GM12878 (cell line): ENCODE results near the gene CRTC1. TPM values are rescaled to one million over a fixed set of nuclear protein-coding genes. Genes with fewer than 3 reads are reported as not detected.

Source experiments
- ATAC-seq: fragments of 200-7000 bp; cut with Tn5 transposase; 3 replicates; pipeline ENCODE4 v1.9.1; 2020; ENCODE audit warnings: mild to moderate bottlenecking, moderate library complexity
- BruUV-seq: library from RNA; stranded (reverse); fragments of 400-500 nt; replicated peaks from 2 replicates; lab custom pipeline; 2021; lab: Mats Ljungman, UMichigan
- CTCF ChIA-PET: fragments of 300-600 bp; sonication (Branson Sonifier 250); formaldehyde crosslinking; extraction: SDS; loops from one replicate; lab custom pipeline; 2021; ENCODE audit warnings: inconsistent platforms; lab: Yijun Ruan, JAX
- POLR2A ChIA-PET: fragments of 350-600 bp; formaldehyde crosslinking; extraction: SDS; loops from one replicate; lab custom pipeline; 2021; ENCODE audit warnings: inconsistent platforms; lab: Charles Lee
- RAD21 ChIA-PET: fragments of 300-600 bp; sonication (Branson Sonifier 250); formaldehyde crosslinking; loops from one replicate; lab custom pipeline; 2023; ENCODE audit warnings: antibody characterized with exemption; ENCODE audit not compliant: unreplicated experiment; lab: Charles Lee
- SMC1A ChIA-PET: fragments of 300-600 bp; sonication (Branson Sonifier 250); formaldehyde crosslinking; loops from one replicate; lab custom pipeline; 2023; ENCODE audit not compliant: unreplicated experiment, uncharacterized antibody; lab: Charles Lee
- DNase-seq: peaks from one replicate; pipeline ENCODE4 v3.0.0-alpha.2; 2011; ENCODE audit warnings: low read depth, low spot score
- FAIRE-seq: peaks from 3 replicates; lab custom pipeline; 2011; peaks lifted over from hg19 to GRCh38; lab: Jason Lieb, UNC
- H2AFZ ChIP-seq: 2 replicates; pipeline ENCODE4 v1.6.0; 2011; ENCODE audit warnings: low read depth, low read length, control low read depth; ENCODE audit not compliant: control insufficient read depth
- H3K27ac ChIP-seq: 2 replicates; pipeline ENCODE4 v1.5.1; 2011; ENCODE audit warnings: control low read depth; ENCODE audit not compliant: control insufficient read depth, insufficient read depth
- H3K27me3 ChIP-seq, 2 experiments: replicated peaks in 1 of 2; 2 replicates each; pipeline versions ENCODE4 v1.6.0 to v1.6.1; 2011; ENCODE audit warnings: low read length in 1 of 2; ENCODE audit not compliant: control insufficient read depth in 2 of 2, insufficient read depth in 2 of 2
- H3K36me3 ChIP-seq, 2 experiments: 2 replicates each; pipeline ENCODE4 v1.5.1; 2011; ENCODE audit warnings: low read length in 1 of 2; ENCODE audit not compliant: control insufficient read depth in 2 of 2, insufficient read depth in 2 of 2
- H3K4me1 ChIP-seq: 2 replicates; pipeline ENCODE4 v1.6.1; 2011; ENCODE audit warnings: mild to moderate bottlenecking, low read length, moderate library complexity, mixed read lengths; ENCODE audit not compliant: control insufficient read depth, insufficient read depth
- H3K4me2 ChIP-seq: 2 replicates; pipeline ENCODE4 v1.6.0; 2011; ENCODE audit warnings: control low read depth; ENCODE audit not compliant: control insufficient read depth, insufficient read depth
- H3K4me3 ChIP-seq: fragments of 200-600 bp; sonication (generic); 2 replicates; pipeline ENCODE4 v1.5.1; 2016
- H3K79me2 ChIP-seq: 2 replicates; pipeline ENCODE4 v1.6.0; 2011; ENCODE audit warnings: low read length; ENCODE audit not compliant: control insufficient read depth, insufficient read depth
- H3K9ac ChIP-seq: 2 replicates; pipeline ENCODE4 v1.8.0; 2011; ENCODE audit warnings: low read length, control low read depth, mixed read lengths; ENCODE audit not compliant: control insufficient read depth, insufficient read depth
- H3K9me3 ChIP-seq: replicated peaks from 3 replicates; pipeline ENCODE4 v1.5.1; 2011; ENCODE audit warnings: mild to moderate bottlenecking, low read length; ENCODE audit not compliant: control insufficient read depth, insufficient read depth
- H4K20me1 ChIP-seq: 2 replicates; pipeline ENCODE4 v1.6.0; 2011; ENCODE audit not compliant: control insufficient read depth, insufficient read depth
- DPF2 ChIP-seq: fragments of 450-650 bp; IDR thresholded peaks from 2 replicates; pipeline ENCODE4 v1.6.1; 2017; ENCODE audit warnings: mild to moderate bottlenecking
- NFYB ChIP-seq: IDR thresholded peaks from 2 replicates; pipeline ENCODE4 v1.6.1; 2011; ENCODE audit warnings: low read depth, mild to moderate bottlenecking, low read length, improper control_type of control experiment, moderate library complexity; ENCODE audit not compliant: insufficient read depth
- PAX5 ChIP-seq: IDR thresholded peaks from 2 replicates; pipeline ENCODE4 v1.6.1; 2011; ENCODE audit warnings: low read depth, low read length, borderline replicate concordance
- POLR2A ChIP-seq: IDR thresholded peaks from 2 replicates; pipeline ENCODE4 v1.6.1; 2011; ENCODE audit warnings: low read depth, mild to moderate bottlenecking, low read length
- YY1 ChIP-seq: IDR thresholded peaks from 2 replicates; pipeline ENCODE4 v1.6.1; 2011; ENCODE audit warnings: low read depth, mild to moderate bottlenecking, low read length
- ZNF217 ChIP-seq: fragments of 450-650 bp; IDR thresholded peaks from 2 replicates; pipeline ENCODE4 v1.6.1; 2017; ENCODE audit warnings: antibody characterized with exemption, mild to moderate bottlenecking
- ZNF24 ChIP-seq: fragments of 450-650 bp; IDR thresholded peaks from 2 replicates; pipeline ENCODE4 v1.6.1; 2017; ENCODE audit warnings: antibody characterized with exemption, mild to moderate bottlenecking
- WGBS: methylation state at CpG from one replicate; pipeline ENCODE4 v1.1.6; 2016; ENCODE audit warnings: low lambda C conversion rate; ENCODE audit not compliant: insufficient replicate concordance, insufficient coverage; ENCODE audit errors: missing lambda C conversion rate; 5-methylcytosine and 5-hydroxymethylcytosine counted together
- in situ Hi-C: fragments of 300-500 bp; cut with MboI; formaldehyde crosslinking; loops from 9 replicates; pipeline ENCODE4 v1.14.3; 2018; ENCODE audit warnings: mixed read lengths
- intact Hi-C: fragments of 100-400 bp; cut with micrococcal nuclease; formaldehyde crosslinking; loops from one replicate; pipeline ENCODE4 v1.14.2; 2022; ENCODE audit not compliant: unreplicated experiment
- polyA plus RNA-seq, 11 experiments: library from polyadenylated mRNA; depleted of rRNA in 4 of 11; unstranded in 6 of 11; stranded (reverse) in 5 of 11; fragments of >200 nt; fragmentation: Nextera tagmentation in 4 of 11; fragmentation: Illumina TruSeq in 1 of 11; extraction: Ambion mirVana in 4 of 11; extraction: Trizol in 1 of 11; gene quantifications; 1 replicate in 1 of 11; 2 replicates in 10 of 11; pipeline versions ENCODE4 v1.2.1 to v1.2.3, GENCODE V29; 2011 to 2016; ENCODE audit warnings: inconsistent platforms in 2 of 11, missing spikeins in 2 of 11, low read depth in 1 of 11
- total RNA-seq, 4 experiments: library from RNA; depleted of rRNA in 3 of 4; stranded (reverse); fragments of >200 nt in 3 of 4; fragmentation: Illumina TruSeq in 1 of 4; extraction: Trizol in 1 of 4; gene quantifications; 2 replicates each; pipeline versions ENCODE4 v1.2.1 to v1.2.3, GENCODE V29; 2013 to 2021
- TF ChIP-seq, protein P1 (sequence below): fragments of 450-650 bp; IDR thresholded peaks from 2 replicates; pipeline ENCODE4 v1.6.1; 2016; ENCODE audit warnings: mild to moderate bottlenecking
- TF ChIP-seq, protein P2 (sequence below): fragments of 450-650 bp; IDR thresholded peaks from 2 replicates; pipeline ENCODE4 v1.6.1; 2017; ENCODE audit warnings: borderline replicate concordance

Gene CRTC1
- total and polyA plus RNA-seq, 10 of the 15 experiments (the other 5 are each of a cell fraction or from before 2014, with no cell fraction given): 0.02 to 4.6 (median 1.1) TPM; not detected in 1

DNA sequence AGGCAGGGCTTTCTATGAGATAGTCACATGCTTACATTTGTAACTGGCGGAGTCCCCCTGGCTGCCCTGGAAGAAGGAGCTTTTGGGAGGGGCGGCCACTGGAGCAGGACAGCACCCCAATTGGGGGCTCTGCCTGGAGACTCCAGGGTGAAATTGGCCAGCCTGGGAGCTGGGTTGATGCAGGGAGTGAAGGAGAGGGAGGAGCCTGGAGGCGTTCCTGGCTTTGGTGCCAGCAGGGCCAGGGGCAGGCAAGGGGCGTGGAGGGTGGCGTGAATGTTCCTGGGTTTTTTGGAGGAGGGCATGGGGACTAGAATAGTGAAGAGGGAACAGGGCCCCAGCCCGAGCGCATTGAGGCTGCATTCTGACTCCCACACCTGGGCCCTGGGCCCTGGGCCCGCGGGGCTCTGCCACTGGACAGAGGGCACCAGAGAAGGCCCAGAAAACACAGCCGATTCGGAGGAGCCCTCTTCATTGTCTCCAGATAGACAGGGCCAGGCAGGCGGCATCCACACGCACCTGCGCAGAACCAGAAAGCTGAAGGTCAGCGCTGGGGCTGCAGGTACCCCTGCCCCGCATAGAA lies 78.1 kb downstream of the CRTC1 start:
- H3K9me3 ChIP-seq: no peaks in the 10 kb centered on the region
- DNase-seq (no peak), ATAC-seq (no peak), FAIRE-seq (no peak)
- H3K36me3 ChIP-seq: no peaks in the 10 kb centered on the region
- ChIA-PET CTCF (no interaction called here), POLR2A (no interaction called here), RAD21 (no interaction called here), SMC1A (no interaction called here)
- H4K20me1 ChIP-seq: no peaks in the 10 kb centered on the region
- H3K79me2 ChIP-seq: no peaks in the 10 kb centered on the region
- intact Hi-C loops: no loop called here
- in situ Hi-C loops: no loop called here
- H3K27ac ChIP-seq: no peak overlapping the region
- H2AFZ ChIP-seq: no peak overlapping the region
- no peak overlapping the region for H3K9ac ChIP-seq
- H3K4me2 ChIP-seq: no peak overlapping the region
- TF ChIP-seq YY1: no peak
- TF ChIP-seq POLR2A: 0 out of 2 replicates have a peak, but pooled peaks have one; percentile 6
- WGBS: 85% methylated on average over 16 of the region's 16 CpGs
- H3K27me3 ChIP-seq: no peaks in the 10 kb centered on the region
- no peak overlapping the region for H3K4me3 ChIP-seq
- H3K4me1 ChIP-seq: peaks cover 6% of the 10 kb centered on the region
- BruUV-seq: no TSS peak

DNA sequence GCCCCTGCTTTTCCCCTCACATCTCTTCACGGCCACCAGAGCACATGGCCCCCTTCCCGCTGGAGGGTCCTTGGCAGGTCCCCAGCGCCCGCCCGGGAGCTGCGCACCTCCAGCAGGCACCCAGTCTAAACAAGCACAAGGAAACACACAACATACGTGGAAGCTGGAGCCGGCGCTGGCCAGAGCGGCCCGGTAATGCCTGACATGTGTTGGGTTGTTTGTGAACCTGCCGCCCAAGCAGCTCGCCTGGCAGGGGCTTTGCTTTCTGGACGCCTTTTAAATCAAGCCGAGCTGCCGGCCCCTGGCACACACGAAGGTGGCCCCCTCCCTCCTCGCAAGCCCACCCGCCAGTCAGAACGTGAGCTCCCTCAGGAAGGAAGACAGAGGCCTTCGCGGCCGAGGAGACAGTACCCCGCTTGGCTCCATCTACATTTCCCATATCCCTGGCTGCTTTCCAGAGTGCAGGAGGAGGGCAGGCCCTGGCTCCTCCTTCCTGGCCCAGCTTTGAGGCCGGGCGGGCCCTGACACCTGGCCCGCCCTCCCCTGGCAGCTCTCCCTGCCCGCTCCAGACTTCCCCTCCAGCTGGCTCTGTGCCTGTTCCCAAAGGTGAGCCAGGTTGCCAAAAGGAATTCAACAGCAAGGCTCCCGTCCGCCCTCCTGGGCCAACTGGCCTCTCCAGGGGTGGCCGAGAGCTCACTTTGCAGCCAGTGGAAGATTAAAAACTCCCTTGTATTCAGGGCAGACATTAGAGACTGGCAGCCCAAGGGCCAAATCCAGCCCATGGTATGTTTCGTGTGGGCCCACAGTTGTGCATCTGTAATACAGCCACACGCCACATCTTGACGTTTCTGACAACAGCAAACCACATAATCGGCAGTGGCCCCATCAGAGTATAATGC lies 78.9 kb downstream of the CRTC1 start:
- no peak overlapping the region for H3K4me2 ChIP-seq
- RAD21 ChIA-PET: no interaction called here
- peaks cover 6% of the 10 kb centered on the region for H3K4me1 ChIP-seq
- no peaks in the 10 kb centered on the region for H3K27me3 ChIP-seq
- no peaks in the 10 kb centered on the region for H3K79me2 ChIP-seq
- WGBS: 79% methylated on average over 29 of the region's 35 CpGs
- no peaks in the 10 kb centered on the region for H4K20me1 ChIP-seq
- no peaks in the 10 kb centered on the region for H3K9me3 ChIP-seq
- CTCF ChIA-PET: no interaction called here
- intact Hi-C loops (no loop called here), in situ Hi-C loops (no loop called here)
- H3K9ac ChIP-seq: no peak overlapping the region
- no peak for DNase-seq
- no peak for FAIRE-seq
- POLR2A ChIA-PET: no interaction called here
- H3K27ac ChIP-seq: no peak overlapping the region
- SMC1A ChIA-PET: interaction anchor here (0.5 kb wide), 1 partner anchor 301 kb away, joined by 3 read pairs; no protein-coding TSS in a partner anchor
- H3K4me3 ChIP-seq: no peak overlapping the region
- BruUV-seq: no TSS peak
- ATAC-seq: no peak
- H3K36me3 ChIP-seq: no peaks in the 10 kb centered on the region
- no peak overlapping the region for H2AFZ ChIP-seq
- TF ChIP-seq DPF2 (no peak), ZNF217 (no peak), NFYB (no peak), ZNF24 (no peak), PAX5 (no peak)
- TF ChIP-seq, protein P1, sequence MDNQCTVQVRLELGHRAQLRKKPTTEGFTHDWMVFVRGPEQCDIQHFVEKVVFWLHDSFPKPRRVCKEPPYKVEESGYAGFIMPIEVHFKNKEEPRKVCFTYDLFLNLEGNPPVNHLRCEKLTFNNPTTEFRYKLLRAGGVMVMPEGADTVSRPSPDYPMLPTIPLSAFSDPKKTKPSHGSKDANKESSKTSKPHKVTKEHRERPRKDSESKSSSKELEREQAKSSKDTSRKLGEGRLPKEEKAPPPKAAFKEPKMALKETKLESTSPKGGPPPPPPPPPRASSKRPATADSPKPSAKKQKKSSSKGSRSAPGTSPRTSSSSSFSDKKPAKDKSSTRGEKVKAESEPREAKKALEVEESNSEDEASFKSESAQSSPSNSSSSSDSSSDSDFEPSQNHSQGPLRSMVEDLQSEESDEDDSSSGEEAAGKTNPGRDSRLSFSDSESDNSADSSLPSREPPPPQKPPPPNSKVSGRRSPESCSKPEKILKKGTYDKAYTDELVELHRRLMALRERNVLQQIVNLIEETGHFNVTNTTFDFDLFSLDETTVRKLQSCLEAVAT: no peak
- TF ChIP-seq, protein P2, sequence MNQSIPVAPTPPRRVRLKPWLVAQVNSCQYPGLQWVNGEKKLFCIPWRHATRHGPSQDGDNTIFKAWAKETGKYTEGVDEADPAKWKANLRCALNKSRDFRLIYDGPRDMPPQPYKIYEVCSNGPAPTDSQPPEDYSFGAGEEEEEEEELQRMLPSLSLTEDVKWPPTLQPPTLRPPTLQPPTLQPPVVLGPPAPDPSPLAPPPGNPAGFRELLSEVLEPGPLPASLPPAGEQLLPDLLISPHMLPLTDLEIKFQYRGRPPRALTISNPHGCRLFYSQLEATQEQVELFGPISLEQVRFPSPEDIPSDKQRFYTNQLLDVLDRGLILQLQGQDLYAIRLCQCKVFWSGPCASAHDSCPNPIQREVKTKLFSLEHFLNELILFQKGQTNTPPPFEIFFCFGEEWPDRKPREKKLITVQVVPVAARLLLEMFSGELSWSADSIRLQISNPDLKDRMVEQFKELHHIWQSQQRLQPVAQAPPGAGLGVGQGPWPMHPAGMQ: no peak
